BE2C (cell line): Measurements from ENCODE around the gene POLR1A.

Source experiments
- DNase-seq: peaks from one replicate; pipeline ENCODE4 v3.0.0-alpha.2; 2020
- H3K27me3 ChIP-seq: fragments of 250-450 bp; sonication (Bioruptor Pico); 2 replicates; pipeline ENCODE4 v1.5.1; 2020; ENCODE audit warnings: mild to moderate bottlenecking
- H3K36me3 ChIP-seq: fragments of 250-450 bp; sonication (Bioruptor Pico); 2 replicates; pipeline ENCODE4 v1.5.1; 2020; ENCODE audit warnings: mild to moderate bottlenecking
- H3K4me1 ChIP-seq: fragments of 250-450 bp; sonication (Bioruptor Pico); 2 replicates; pipeline ENCODE4 v1.5.1; 2020
- H3K4me3 ChIP-seq: 2 replicates; pipeline ENCODE4 v1.5.1; 2011; ENCODE audit warnings: low read depth, low read length
- H3K9me3 ChIP-seq: fragments of 250-450 bp; sonication (Bioruptor Pico); 2 replicates; pipeline ENCODE4 v1.5.1; 2020
- TF ChIP-seq, protein P1 (sequence below): IDR thresholded peaks from 2 replicates; pipeline ENCODE4 v1.5.1; 2012; ENCODE audit warnings: mild to moderate bottlenecking, low read depth, low read length

POLR1A gene

DNA sequence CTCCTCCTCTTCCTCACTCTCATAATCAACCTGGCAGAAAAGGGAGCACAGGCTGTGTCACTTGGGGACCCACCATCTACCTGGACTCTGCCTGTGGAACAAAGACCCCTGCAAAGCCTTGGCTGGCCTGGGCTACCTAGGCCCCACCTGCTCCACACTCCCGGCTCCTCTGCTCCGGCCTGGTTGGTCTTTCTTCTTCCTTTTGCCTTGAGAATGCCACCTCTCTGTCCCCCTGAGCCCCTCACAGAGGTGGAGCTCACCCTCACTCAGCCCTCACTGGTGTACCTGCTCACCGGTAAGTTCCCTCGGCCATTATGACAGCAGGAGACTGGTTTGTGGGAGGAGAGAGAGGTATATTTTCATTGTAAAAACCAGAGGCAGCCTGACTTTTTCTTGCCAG is 74.1 kb downstream of the POLR1A start:
- H3K9me3 ChIP-seq: no peaks in the 10 kb centered on the region
- TF ChIP-seq, protein P1, sequence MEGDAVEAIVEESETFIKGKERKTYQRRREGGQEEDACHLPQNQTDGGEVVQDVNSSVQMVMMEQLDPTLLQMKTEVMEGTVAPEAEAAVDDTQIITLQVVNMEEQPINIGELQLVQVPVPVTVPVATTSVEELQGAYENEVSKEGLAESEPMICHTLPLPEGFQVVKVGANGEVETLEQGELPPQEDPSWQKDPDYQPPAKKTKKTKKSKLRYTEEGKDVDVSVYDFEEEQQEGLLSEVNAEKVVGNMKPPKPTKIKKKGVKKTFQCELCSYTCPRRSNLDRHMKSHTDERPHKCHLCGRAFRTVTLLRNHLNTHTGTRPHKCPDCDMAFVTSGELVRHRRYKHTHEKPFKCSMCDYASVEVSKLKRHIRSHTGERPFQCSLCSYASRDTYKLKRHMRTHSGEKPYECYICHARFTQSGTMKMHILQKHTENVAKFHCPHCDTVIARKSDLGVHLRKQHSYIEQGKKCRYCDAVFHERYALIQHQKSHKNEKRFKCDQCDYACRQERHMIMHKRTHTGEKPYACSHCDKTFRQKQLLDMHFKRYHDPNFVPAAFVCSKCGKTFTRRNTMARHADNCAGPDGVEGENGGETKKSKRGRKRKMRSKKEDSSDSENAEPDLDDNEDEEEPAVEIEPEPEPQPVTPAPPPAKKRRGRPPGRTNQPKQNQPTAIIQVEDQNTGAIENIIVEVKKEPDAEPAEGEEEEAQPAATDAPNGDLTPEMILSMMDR: no peak
- no peaks in the 10 kb centered on the region for H3K4me1 ChIP-seq
- DNase-seq: no peak
- no peak overlapping the region for H3K4me3 ChIP-seq
- H3K36me3 ChIP-seq: peaks cover 37% of the 10 kb centered on the region
- H3K27me3 ChIP-seq: no peaks in the 10 kb centered on the region

DNA sequence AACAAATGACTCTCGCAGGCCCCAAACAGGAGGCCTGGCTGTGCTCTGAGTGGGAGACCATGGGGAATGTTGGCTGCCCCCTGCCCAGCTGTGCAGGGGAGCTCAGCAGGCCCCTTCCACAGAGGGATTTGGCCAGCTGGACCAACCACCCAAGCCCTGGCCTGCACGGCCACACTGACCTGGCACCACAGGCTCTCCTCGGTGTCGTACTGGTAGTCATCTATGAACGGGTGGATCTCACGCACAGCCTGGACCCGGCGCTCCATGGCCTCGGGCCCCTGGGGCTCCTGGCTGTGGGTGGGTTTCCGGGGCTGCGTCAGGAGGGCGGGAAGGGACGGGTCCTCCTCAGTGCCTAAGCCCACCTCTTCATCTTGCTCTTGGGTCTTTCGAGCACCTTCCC is 74.5 kb downstream of the POLR1A start:
- DNase-seq: no peak
- Histone ChIP-seq H3K27me3 (no peaks in the 10 kb centered on the region), H3K36me3 (peaks cover 37% of the 10 kb centered on the region), H3K9me3 (no peaks in the 10 kb centered on the region), H3K4me1 (no peaks in the 10 kb centered on the region), H3K4me3 (no peak overlapping the region)
- TF ChIP-seq, protein P1: no peak

DNA sequence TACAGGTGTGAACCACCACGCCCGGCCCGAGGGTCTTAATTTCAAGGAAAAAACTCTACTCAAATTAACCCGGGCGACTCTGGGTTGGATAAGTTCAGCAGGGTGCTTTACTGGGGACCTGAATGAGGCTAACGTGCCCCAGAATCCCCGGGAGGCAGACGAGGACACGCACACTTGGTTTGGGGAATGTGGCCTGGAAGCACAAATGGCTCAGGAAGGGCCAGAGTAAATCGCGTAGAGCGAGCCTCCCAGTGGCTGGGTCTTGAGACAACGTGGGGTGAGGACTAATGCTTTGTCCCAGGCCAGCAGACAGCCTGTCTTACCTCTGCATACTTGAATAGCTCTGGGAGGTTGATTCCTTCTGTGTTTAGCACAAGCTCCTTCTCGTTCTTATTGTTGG is 75.8 kb downstream of the POLR1A start:
- peaks cover 39% of the 10 kb centered on the region for H3K36me3 ChIP-seq
- H3K9me3 ChIP-seq: no peaks in the 10 kb centered on the region
- no peaks in the 10 kb centered on the region for H3K4me1 ChIP-seq
- H3K27me3 ChIP-seq: no peaks in the 10 kb centered on the region
- H3K4me3 ChIP-seq: no peak overlapping the region
- TF ChIP-seq, protein P1: no peak
- DNase-seq: no peak

DNA sequence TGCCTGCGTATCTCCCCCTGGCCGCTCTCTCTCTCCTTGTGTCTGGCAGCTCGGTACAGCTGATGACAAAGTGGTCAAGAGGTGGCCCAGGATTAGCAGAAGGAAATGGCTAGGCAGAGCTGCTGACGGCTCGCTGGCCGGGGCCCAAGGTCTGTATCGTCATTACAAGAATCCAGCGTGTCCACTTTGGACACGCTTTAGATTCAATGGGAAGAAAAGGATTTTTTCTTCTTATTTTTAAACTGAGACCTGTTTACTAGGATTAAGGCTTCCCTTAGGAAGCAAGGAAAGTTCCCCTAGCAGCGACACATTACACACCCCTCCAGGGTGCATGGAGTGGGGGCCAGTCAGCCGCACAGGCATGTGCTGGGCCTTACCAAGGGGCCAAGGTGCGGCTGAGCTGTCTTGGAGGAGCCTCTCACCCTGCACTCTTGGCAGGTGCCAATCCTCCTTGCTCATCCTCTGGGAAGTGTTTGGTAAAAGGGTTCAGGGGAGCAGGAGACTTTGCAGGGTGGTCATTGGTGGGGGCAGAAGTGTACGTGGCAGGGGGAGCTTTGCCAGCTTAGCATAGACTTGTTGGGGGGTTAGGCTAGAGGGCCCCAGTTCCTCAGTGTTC is 76.8 kb downstream of the POLR1A start:
- no peak for DNase-seq
- H3K36me3 ChIP-seq: peaks cover 34% of the 10 kb centered on the region
- TF ChIP-seq, protein P1: no peak
- no peaks in the 10 kb centered on the region for H3K27me3 ChIP-seq
- no peaks in the 10 kb centered on the region for H3K9me3 ChIP-seq
- no peak overlapping the region for H3K4me3 ChIP-seq
- no peaks in the 10 kb centered on the region for H3K4me1 ChIP-seq

DNA sequence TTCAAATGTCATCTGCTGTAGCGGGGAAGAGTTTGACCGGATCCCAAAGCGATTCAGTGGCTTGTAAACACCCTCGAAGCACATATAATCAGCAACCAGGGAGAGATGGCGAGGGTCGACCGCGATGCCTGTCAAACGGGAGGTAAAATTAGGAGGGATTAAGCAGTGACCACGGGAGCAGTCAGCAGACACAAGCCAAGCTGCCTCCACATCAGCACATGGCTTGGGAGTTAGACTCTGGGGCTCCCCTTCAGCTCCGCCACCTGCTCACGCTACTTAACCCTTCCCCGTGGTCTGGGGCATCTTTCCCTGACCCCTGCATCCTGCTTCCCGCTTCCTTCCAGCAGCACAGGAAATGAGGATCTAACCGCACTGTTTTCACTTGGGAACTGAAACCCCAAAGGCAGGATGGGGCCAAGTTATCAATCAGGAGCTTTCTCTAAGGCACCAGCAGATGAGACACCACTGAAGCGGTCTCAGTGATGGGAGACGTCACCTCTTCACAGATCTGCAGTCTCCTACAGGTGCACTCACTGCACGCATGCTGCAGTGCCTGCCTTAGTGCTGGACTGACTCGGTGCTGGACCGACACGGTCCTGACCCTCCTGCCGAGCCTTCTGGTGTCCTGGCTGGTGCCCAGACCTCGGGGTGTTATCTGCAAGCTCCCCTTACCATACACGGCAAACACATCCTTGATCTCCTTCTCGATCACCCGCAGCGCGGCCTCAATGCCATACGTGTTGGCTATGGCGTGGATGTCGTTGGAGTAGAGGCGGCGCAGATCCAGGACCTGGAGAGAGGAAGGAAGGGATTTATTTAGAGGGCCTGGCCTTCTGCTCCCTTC is 77.5 kb downstream of the POLR1A start:
- H3K36me3 ChIP-seq: peaks cover 30% of the 10 kb centered on the region
- TF ChIP-seq, protein P1: no peak

DNA sequence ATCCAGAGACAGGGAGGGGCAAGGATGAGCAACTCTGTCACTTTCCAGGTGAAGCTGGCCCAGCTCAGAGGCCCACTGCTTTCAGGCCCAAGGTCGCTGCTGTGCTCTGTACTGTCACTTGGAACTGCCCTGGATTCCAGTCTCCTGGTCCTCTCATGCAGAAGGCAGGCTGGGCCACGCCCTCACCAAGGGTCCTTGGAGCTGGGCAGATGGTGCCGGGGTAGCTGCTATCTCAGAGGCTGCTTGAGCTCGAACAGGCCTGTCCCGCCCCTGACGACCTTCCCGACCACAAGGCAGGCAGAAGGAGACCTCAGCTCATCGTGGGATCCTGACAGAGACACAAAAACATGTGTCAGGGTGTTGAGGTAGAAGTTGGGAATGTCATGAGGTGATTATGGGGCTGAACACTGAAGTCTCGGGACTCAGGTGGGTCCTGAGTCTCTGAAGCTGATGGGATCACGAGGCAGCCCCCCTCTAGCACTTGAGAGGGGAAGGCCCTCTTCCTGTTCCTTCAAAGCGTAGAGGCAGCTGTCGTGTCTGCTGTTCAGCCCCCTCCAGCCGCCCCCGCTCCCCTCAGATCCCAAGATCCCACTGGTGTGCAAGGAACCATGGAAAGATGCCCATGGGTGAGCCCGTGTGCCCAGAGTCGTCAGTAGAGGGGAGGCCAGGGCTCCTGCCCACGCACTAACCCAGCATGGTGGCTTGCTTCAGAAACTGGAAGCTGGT is 78.3 kb downstream of the POLR1A start:
- Histone ChIP-seq H3K36me3 (peaks cover 30% of the 10 kb centered on the region), H3K27me3 (no peaks in the 10 kb centered on the region), H3K4me3 (no peak overlapping the region), H3K4me1 (no peaks in the 10 kb centered on the region), H3K9me3 (no peaks in the 10 kb centered on the region)
- TF ChIP-seq, protein P1: no peak
- no peak for DNase-seq

More for the DNA sequence above, 77.5 kb downstream of the POLR1A start:
- no peak for DNase-seq
- H3K9me3 ChIP-seq: no peaks in the 10 kb centered on the region
- H3K27me3 ChIP-seq: no peaks in the 10 kb centered on the region
- no peaks in the 10 kb centered on the region for H3K4me1 ChIP-seq
- no peak overlapping the region for H3K4me3 ChIP-seq
